K562 (cell line): ENCODE results near the gene ATP5MK. TPM values are rescaled to one million over a fixed set of nuclear protein-coding genes. Genes with fewer than 3 reads are reported as not detected.

Experiments
- ATAC-seq: fragments of 200-7000 bp; cut with Tn5 transposase; 3 replicates; pipeline ENCODE4 v1.9.1; 2020; ENCODE audit warnings: moderate library complexity
- BruUV-seq: library from RNA; stranded (reverse); fragments of 400-500 nt; replicated peaks from 2 replicates; lab custom pipeline; 2021; lab: Mats Ljungman, UMichigan
- CTCF ChIA-PET: fragments of 300-600 bp; formaldehyde crosslinking; extraction: SDS; loops from one replicate; lab custom pipeline; 2021; ENCODE audit warnings: low intra/inter-chr PET ratio; lab: Yijun Ruan, JAX
- POLR2A ChIA-PET: fragments of 300-600, 350-650 bp; sonication (Branson Sonifier 250); formaldehyde crosslinking; extraction: SDS; loops from one replicate; lab custom pipeline; 2021; ENCODE audit warnings: antibody characterized with exemption, inconsistent platforms; lab: Yijun Ruan, JAX
- DNase-seq, 4 experiments: peaks; one replicate each; pipeline versions ENCODE4 v3.0.0 to v3.0.0-alpha.2; 2011 to 2018; ENCODE audit warnings: low spot score in 3 of 4, mixed read lengths in 3 of 4; ENCODE audit errors: extremely low read depth in 1 of 4
- FAIRE-seq: peaks from 2 replicates; lab custom pipeline; 2011; peaks lifted over from hg19 to GRCh38; lab: Jason Lieb, UNC
- H2AFZ ChIP-seq: 2 replicates; pipeline ENCODE4 v1.6.0; 2011; ENCODE audit warnings: low read depth, low read length, control low read depth, inconsistent platforms
- H3K27ac ChIP-seq: fragments of 200-600 bp; 3 replicates; pipeline ENCODE4 v1.8.0; 2011; ENCODE audit warnings: low read depth, mild to moderate bottlenecking, control low read depth, inconsistent platforms, low read length, moderate library complexity, mixed read lengths; ENCODE audit errors: extremely low read depth
- H3K27me3 ChIP-seq, 2 experiments: fragments of 300-600 bp in 1 of 2; 2 replicates in 1 of 2; 3 replicates in 1 of 2; pipeline versions ENCODE4 v1.6.0 to v1.8.0; 2011; ENCODE audit warnings: inconsistent platforms in 2 of 2, low read length in 2 of 2, mild to moderate bottlenecking in 1 of 2, mixed read lengths in 1 of 2, moderate library complexity in 1 of 2; ENCODE audit not compliant: control insufficient read depth in 2 of 2, insufficient read depth in 2 of 2
- H3K36me3 ChIP-seq: fragments of 300-600 bp; 3 replicates; pipeline ENCODE4 v1.8.0; 2011; ENCODE audit warnings: mild to moderate bottlenecking, low read length, inconsistent platforms; ENCODE audit not compliant: control insufficient read depth, insufficient read depth
- H3K4me1 ChIP-seq, 2 experiments: fragments of 200-600 bp in 1 of 2; replicated peaks in 1 of 2; 2 replicates in 1 of 2; 3 replicates in 1 of 2; pipeline versions ENCODE4 v1.5.1 to v1.8.0; 2011; ENCODE audit warnings: inconsistent platforms in 2 of 2, low read length in 2 of 2, mild to moderate bottlenecking in 1 of 2, mixed read lengths in 1 of 2, moderate library complexity in 1 of 2; ENCODE audit not compliant: control insufficient read depth in 2 of 2, insufficient read depth in 2 of 2
- H3K4me2 ChIP-seq: 2 replicates; pipeline ENCODE4 v1.6.1; 2011; ENCODE audit warnings: low read length, control low read depth, inconsistent platforms, mixed read lengths; ENCODE audit not compliant: insufficient read depth
- H3K4me3 ChIP-seq: fragments of 200-600 bp; sonication (generic), shearing (Covaris generic); 2 replicates; pipeline ENCODE4 v1.5.1; 2016; ENCODE audit warnings: control low read depth, inconsistent platforms
- H3K79me2 ChIP-seq: fragments of 200-600 bp; 3 replicates; pipeline ENCODE4 v1.8.0; 2011; ENCODE audit warnings: low read length, inconsistent platforms; ENCODE audit not compliant: control insufficient read depth, insufficient read depth
- H3K9ac ChIP-seq, 2 experiments: 2 replicates each; pipeline versions ENCODE4 v1.6.0 to v1.6.1; 2011; ENCODE audit warnings: low read depth in 2 of 2, low read length in 2 of 2, control low read depth in 1 of 2, inconsistent platforms in 1 of 2, mild to moderate bottlenecking in 1 of 2, mixed read lengths in 1 of 2; ENCODE audit not compliant: insufficient read depth in 1 of 2
- H3K9me1 ChIP-seq: one replicate; pipeline ENCODE4 v1.6.0; 2011; ENCODE audit warnings: inconsistent platforms, mild to moderate bottlenecking, low read length, moderate library complexity; ENCODE audit not compliant: control insufficient read depth, insufficient read depth
- H3K9me3 ChIP-seq: replicated peaks from 2 replicates; pipeline ENCODE4 v1.5.1; 2011; ENCODE audit warnings: low read depth, low read length, inconsistent platforms; ENCODE audit not compliant: control insufficient read depth, insufficient read depth
- H4K20me1 ChIP-seq: replicated peaks from 2 replicates; pipeline ENCODE4 v1.6.1; 2011; ENCODE audit warnings: low read length, inconsistent platforms, mixed read lengths; ENCODE audit not compliant: control insufficient read depth, insufficient read depth
- BHLHE40 ChIP-seq: IDR thresholded peaks from 2 replicates; pipeline ENCODE4 v1.6.1; 2011; ENCODE audit warnings: low read length, improper control_type of control experiment
- BRD9 ChIP-seq: fragments of 450-650 bp; IDR thresholded peaks from 2 replicates; pipeline ENCODE4 v1.6.1; 2018; ENCODE audit warnings: low read depth; ENCODE audit not compliant: partially characterized antibody
- POLR2G ChIP-seq: fragments of 200-400 bp; formaldehyde crosslinking; IDR thresholded peaks from 2 replicates; pipeline ENCODE4 v1.6.1; 2017; ENCODE audit warnings: low read depth, mild to moderate bottlenecking, antibody characterized with exemption, low read length, moderate library complexity
- ZNF696 ChIP-seq: fragments of 250-450 bp; sonication (Bioruptor Pico); conservative IDR thresholded peaks from 2 replicates; pipeline ENCODE4 v1.4.0; 2020; ENCODE audit warnings: mild to moderate bottlenecking, moderate library complexity
- WGBS: fragments of 100-300 bp; shearing (Covaris generic); methylation state at CpG from one replicate; pipeline ENCODE4 v1.1.6; 2016; ENCODE audit warnings: low coverage, mixed read lengths; ENCODE audit not compliant: insufficient coverage; ENCODE audit errors: missing lambda C conversion rate; 5-methylcytosine and 5-hydroxymethylcytosine counted together
- in situ Hi-C: fragments of 300-500 bp; cut with MboI; formaldehyde crosslinking; loops from 4 replicates; pipeline ENCODE4 v1.15.0; 2018; ENCODE audit warnings: inconsistent platforms, mixed read lengths
- intact Hi-C: fragments of 100-400 bp; cut with micrococcal nuclease; formaldehyde crosslinking; loops from 2 replicates; pipeline ENCODE4 v1.14.2; 2022
- polyA plus RNA-seq, 8 experiments: library from polyadenylated mRNA; depleted of rRNA in 4 of 8; stranded (reverse) in 5 of 8; unstranded in 3 of 8; fragments of >200 nt; fragmentation: Nextera tagmentation in 2 of 8; fragmentation: Illumina TruSeq in 1 of 8; extraction: Ambion mirVana in 2 of 8; extraction: Trizol in 1 of 8; gene quantifications; 2 replicates each; pipeline versions ENCODE4 v1.2.1 to v1.2.3, GENCODE V29; 2011 to 2014; ENCODE audit warnings: inconsistent platforms in 1 of 8, missing spikeins in 1 of 8
- total RNA-seq, 7 experiments: library from RNA; depleted of rRNA in 6 of 7; stranded (reverse); fragments of >200 nt in 6 of 7; fragmentation: Illumina TruSeq in 2 of 7; extraction: Trizol in 2 of 7; gene quantifications; 2 replicates each; pipeline versions ENCODE4 v1.2.1 to v1.2.3, GENCODE V29; 2011 to 2021; ENCODE audit warnings: low replicate concordance in 1 of 7
- TF ChIP-seq, protein P1 (sequence below): fragments of 250-450 bp; sonication (Bioruptor Pico); IDR thresholded peaks from 2 replicates; pipeline ENCODE4 v1.5.0; 2021; ENCODE audit warnings: mild to moderate bottlenecking, borderline replicate concordance

ATP5MK gene
- total and polyA plus RNA-seq, 9 of the 15 experiments (the other 6 are each of a cell fraction or from before 2014, with no cell fraction given), result 182 to 1,810 (median 741) TPM

- no peaks in the 10 kb centered on the region for H3K27me3 ChIP-seq
- BruUV-seq, result no TSS peak
- no peak overlapping the region for H3K4me3 ChIP-seq
- peaks cover 92% of the 10 kb centered on the region; the same call in 2 of the 3 replicates for H3K36me3 ChIP-seq
- H4K20me1 ChIP-seq, result no peaks in the 10 kb centered on the region
- H3K9ac ChIP-seq, result no peak overlapping the region; a peak in 1 of 4 replicates
- POLR2A ChIA-PET, result no interaction called here
- H3K79me2 ChIP-seq, result no peaks in the 10 kb centered on the region
- TF ChIP-seq BHLHE40 (no peak), BRD9 (no peak), POLR2G (peak; percentile 38; the same call in 1 of the 2 replicates)
- no peak overlapping the region for H3K27ac ChIP-seq
- FAIRE-seq (no peak), ATAC-seq (no peak), DNase-seq (no peak)
- H3K9me1 ChIP-seq, result no peaks in the 10 kb centered on the region
- in situ Hi-C loops (no loop called here), intact Hi-C loops (no loop called here)
- no peak overlapping the region for H2AFZ ChIP-seq
- no peaks in the 10 kb centered on the region for H3K9me3 ChIP-seq
- CTCF ChIA-PET, result no interaction called here
- WGBS, result 88% methylated on average over 4 of the region's 14 CpGs
- H3K4me2 ChIP-seq, result no peak overlapping the region
- H3K4me1 ChIP-seq, result no peaks in the 10 kb centered on the region; a peak in 1 of 5 replicates
These were observed 44.1 kb upstream of the ATP5MK start for GRCh38 chr10:103440416-103440815.

- peaks cover 91% of the 10 kb centered on the region; the same call in 2 of the 3 replicates for H3K36me3 ChIP-seq
- no peak for FAIRE-seq
- no peak for DNase-seq
- H3K79me2 ChIP-seq, result no peaks in the 10 kb centered on the region
- no peak for ATAC-seq
- ChIA-PET CTCF (no interaction called here), POLR2A (no interaction called here)
- no peaks in the 10 kb centered on the region for H3K9me1 ChIP-seq
- no peaks in the 10 kb centered on the region; a peak in 1 of 5 replicates for H3K4me1 ChIP-seq
- H3K9ac ChIP-seq, result no peak overlapping the region
- TF ChIP-seq, protein P1, sequence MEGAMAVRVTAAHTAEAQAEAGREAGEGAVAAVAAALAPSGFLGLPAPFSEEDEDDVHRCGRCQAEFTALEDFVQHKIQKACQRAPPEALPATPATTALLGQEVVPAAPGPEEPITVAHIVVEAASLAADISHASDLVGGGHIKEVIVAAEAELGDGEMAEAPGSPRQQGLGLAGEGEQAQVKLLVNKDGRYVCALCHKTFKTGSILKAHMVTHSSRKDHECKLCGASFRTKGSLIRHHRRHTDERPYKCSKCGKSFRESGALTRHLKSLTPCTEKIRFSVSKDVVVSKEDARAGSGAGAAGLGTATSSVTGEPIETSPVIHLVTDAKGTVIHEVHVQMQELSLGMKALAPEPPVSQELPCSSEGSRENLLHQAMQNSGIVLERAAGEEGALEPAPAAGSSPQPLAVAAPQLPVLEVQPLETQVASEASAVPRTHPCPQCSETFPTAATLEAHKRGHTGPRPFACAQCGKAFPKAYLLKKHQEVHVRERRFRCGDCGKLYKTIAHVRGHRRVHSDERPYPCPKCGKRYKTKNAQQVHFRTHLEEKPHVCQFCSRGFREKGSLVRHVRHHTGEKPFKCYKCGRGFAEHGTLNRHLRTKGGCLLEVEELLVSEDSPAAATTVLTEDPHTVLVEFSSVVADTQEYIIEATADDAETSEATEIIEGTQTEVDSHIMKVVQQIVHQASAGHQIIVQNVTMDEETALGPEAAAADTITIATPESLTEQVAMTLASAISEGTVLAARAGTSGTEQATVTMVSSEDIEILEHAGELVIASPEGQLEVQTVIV (CRISPR knock-in tag), result no peak
- TF ChIP-seq ZNF696 (CRISPR knock-in tag), result no peak
- BruUV-seq, result TSS peak; percentile 32
- 100% methylated on average over 3 of the region's 4 CpGs for WGBS
- no peak overlapping the region for H3K4me2 ChIP-seq
- intact Hi-C loops, result no loop called here
- H4K20me1 ChIP-seq, result no peaks in the 10 kb centered on the region
- no peak overlapping the region for H3K27ac ChIP-seq
- H3K9me3 ChIP-seq, result no peaks in the 10 kb centered on the region
- in situ Hi-C loops, result no loop called here
- no peak overlapping the region for H2AFZ ChIP-seq
- H3K4me3 ChIP-seq, result no peak overlapping the region
- no peaks in the 10 kb centered on the region for H3K27me3 ChIP-seq
These were observed 43.5 kb upstream of the ATP5MK start for GRCh38 chr10:103439776-103440175.
